ENCODE measurements around the gene PID1. TPM values are rescaled to one million over a fixed set of nuclear protein-coding genes. Genes with fewer than 3 reads are reported as not detected.
"Not testable (repeated sequence)": the region's sequence is repeated elsewhere in the genome, so short reads cannot be mapped to it uniquely, and the experiment has no call there.

PID1 gene
- total RNA-seq, 1 donor from 2014 or later: 10.7 TPM

- H3K27ac ChIP-seq (ENCODE audit: low read depth, low read length): no peak overlapping the region
- FAIRE-seq: no peak
- no peaks in the 10 kb centered on the region for H3K27me3 Mint-ChIP-seq (ENCODE audit: low read depth, unreplicated experiment)
Observed at GRCh38 chr2:229193281-229193680, 77.8 kb downstream of the PID1 start.

GRCh38 chr2:229191413-229191812 lies 79.7 kb downstream of the PID1 start:
- Histone ChIP-seq H2AFZ (ENCODE audit: low read depth, low read length) (no peak overlapping the region), H3K79me2 (ENCODE audit: insufficient read depth, low read length) (no peaks in the 10 kb centered on the region), H3K9ac (ENCODE audit: low read length) (no peak overlapping the region), H3K4me1 (ENCODE audit: insufficient read depth, low read length) (no peaks in the 10 kb centered on the region), H3K9me3 (ENCODE audit: insufficient read depth, low read depth, low read length) (no peaks in the 10 kb centered on the region), H3K27me3 (ENCODE audit: insufficient read depth, low read length) (no peaks in the 10 kb centered on the region), H3K36me3 (ENCODE audit: insufficient read depth, low read length) (no peaks in the 10 kb centered on the region), H3K27ac (ENCODE audit: low read depth, low read length) (no peak overlapping the region), H4K20me1 (ENCODE audit: insufficient read depth, low read length) (no peaks in the 10 kb centered on the region), H3K4me3 (ENCODE audit: insufficient read depth, low read depth, low read length) (no peak overlapping the region), H3K4me2 (ENCODE audit: low read length) (no peak overlapping the region)
- Mint-ChIP-seq H3K27ac (ENCODE audit: unreplicated experiment) (no peak overlapping the region), H3K9me3 (ENCODE audit: unreplicated experiment) (peaks cover 16% of the 10 kb centered on the region), H3K4me3 (ENCODE audit: unreplicated experiment) (no peak overlapping the region), H3K4me1 (ENCODE audit: low read depth, unreplicated experiment) (no peaks in the 10 kb centered on the region), H3K27me3 (ENCODE audit: low read depth, unreplicated experiment) (no peaks in the 10 kb centered on the region), H3K36me3 (ENCODE audit: low read depth, unreplicated experiment) (peaks cover 9% of the 10 kb centered on the region)
- no peak for DNase-seq (ENCODE audit: low read depth)
- FAIRE-seq: no peak
- TF ChIP-seq CTCF (IDR thresholded peaks at IDR 0.05; ENCODE audit: insufficient read depth, low read depth, low read length) (no peak), EZH2 (IDR thresholded peaks at IDR 0.05; ENCODE audit: insufficient read depth, low read length) (no peak)

More at GRCh38 chr2:229193281-229193680, 77.8 kb downstream of the PID1 start:
- H3K36me3 Mint-ChIP-seq (ENCODE audit: low read depth, unreplicated experiment): no peaks in the 10 kb centered on the region
- H3K4me1 Mint-ChIP-seq (ENCODE audit: low read depth, unreplicated experiment): no peaks in the 10 kb centered on the region
- H3K4me1 ChIP-seq (ENCODE audit: insufficient read depth, low read length): no peaks in the 10 kb centered on the region
- TF ChIP-seq CTCF (IDR thresholded peaks at IDR 0.05; ENCODE audit: insufficient read depth, low read depth, low read length) (no peak), EZH2 (IDR thresholded peaks at IDR 0.05; ENCODE audit: insufficient read depth, low read length) (no peak)
- peaks cover under 1% of the 10 kb centered on the region for H3K9me3 Mint-ChIP-seq (ENCODE audit: unreplicated experiment)
- no peaks in the 10 kb centered on the region for H3K36me3 ChIP-seq (ENCODE audit: insufficient read depth, low read length)
- no peak overlapping the region for H3K4me3 ChIP-seq (ENCODE audit: insufficient read depth, low read depth, low read length)
- no peaks in the 10 kb centered on the region for H3K9me3 ChIP-seq (ENCODE audit: insufficient read depth, low read depth, low read length)
- no peak for DNase-seq (ENCODE audit: low read depth)
- no peak overlapping the region for H3K4me2 ChIP-seq (ENCODE audit: low read length)
- no peak overlapping the region for H3K9ac ChIP-seq (ENCODE audit: low read length)
- H3K27ac Mint-ChIP-seq (ENCODE audit: unreplicated experiment): no peak overlapping the region
- no peaks in the 10 kb centered on the region for H3K79me2 ChIP-seq (ENCODE audit: insufficient read depth, low read length)
- no peak overlapping the region for H2AFZ ChIP-seq (ENCODE audit: low read depth, low read length)
- no peaks in the 10 kb centered on the region for H3K27me3 ChIP-seq (ENCODE audit: insufficient read depth, low read length)
- no peak overlapping the region for H3K4me3 Mint-ChIP-seq (ENCODE audit: unreplicated experiment)
- no peaks in the 10 kb centered on the region for H4K20me1 ChIP-seq (ENCODE audit: insufficient read depth, low read length)

DNA sequence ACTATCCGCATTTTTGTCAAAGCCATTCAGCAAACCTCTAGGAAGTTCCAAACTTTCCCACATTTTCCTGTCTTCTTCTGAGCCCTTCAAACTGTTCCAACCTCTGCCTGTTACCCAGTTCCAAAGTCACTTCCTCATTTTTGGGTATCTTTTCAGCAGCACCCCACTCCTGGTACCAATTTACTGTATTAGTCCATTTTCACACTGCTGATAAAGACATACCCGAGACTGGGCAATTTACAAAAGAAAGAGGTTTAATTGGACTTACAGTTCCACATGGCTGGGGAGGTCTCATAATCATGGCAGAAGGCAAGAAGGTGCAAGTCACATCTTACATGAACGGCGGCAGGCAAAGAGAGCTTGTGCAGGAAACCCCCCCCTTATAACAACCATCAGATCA lies 84.0 kb downstream of the PID1 start:
- H3K79me2 ChIP-seq (ENCODE audit: insufficient read depth, low read length); H3K36me3 Mint-ChIP-seq (ENCODE audit: low read depth, unreplicated experiment); H3K4me3 ChIP-seq (ENCODE audit: insufficient read depth, low read depth, low read length); H3K27me3 ChIP-seq (ENCODE audit: insufficient read depth, low read length); H4K20me1 ChIP-seq (ENCODE audit: insufficient read depth, low read length); H3K9me3 ChIP-seq (ENCODE audit: insufficient read depth, low read depth, low read length); H3K4me1 ChIP-seq (ENCODE audit: insufficient read depth, low read length); H2AFZ ChIP-seq (ENCODE audit: low read depth, low read length); H3K9ac ChIP-seq (ENCODE audit: low read length); H3K27ac ChIP-seq (ENCODE audit: low read depth, low read length); H3K4me1 Mint-ChIP-seq (ENCODE audit: low read depth, unreplicated experiment); H3K4me3 Mint-ChIP-seq (ENCODE audit: unreplicated experiment); DNase-seq (ENCODE audit: low read depth); H3K36me3 ChIP-seq (ENCODE audit: insufficient read depth, low read length); H3K27me3 Mint-ChIP-seq (ENCODE audit: low read depth, unreplicated experiment); H3K27ac Mint-ChIP-seq (ENCODE audit: unreplicated experiment); FAIRE-seq; H3K4me2 ChIP-seq (ENCODE audit: low read length): not testable (repeated sequence)
- peaks cover 22% of the 10 kb centered on the region for H3K9me3 Mint-ChIP-seq (ENCODE audit: unreplicated experiment)
